Measurements from ENCODE around the gene P4HB.
A peak's percentile ranks its signal among the peaks of the same experiment; 100 is the strongest.

P4HB gene

GRCh38 chr17:81870131-81870980 lies 10.0 kb upstream of the P4HB start:
- TF ChIP-seq CTCF (IDR thresholded peaks at IDR 0.05) = no peak
- peaks cover 17% of the 10 kb centered on the region for H3K4me1 ChIP-seq

GRCh38 chr17:81869221-81870130 lies 9.1 kb upstream of the P4HB start:
- H3K4me3 ChIP-seq (ENCODE audit: low read depth, low read length) = peak overlapping the region; percentile 65
- no peaks in the 10 kb centered on the region for H3K27me3 ChIP-seq (ENCODE audit: control insufficient read depth, insufficient read depth, low read length)
- H3K36me3 ChIP-seq (ENCODE audit: control insufficient read depth, insufficient read depth, low read length) = no peaks in the 10 kb centered on the region
- H3K4me2 ChIP-seq (ENCODE audit: low read length) = peak overlapping the region; percentile 83
- H3K4me1 ChIP-seq = peaks cover 20% of the 10 kb centered on the region
- H3K27ac ChIP-seq = peak overlapping the region; percentile 67
- H3K9ac ChIP-seq = no peak overlapping the region
- H3K9me3 ChIP-seq (ENCODE audit: control insufficient read depth, low read length) = no peaks in the 10 kb centered on the region
- TF ChIP-seq CTCF (IDR thresholded peaks at IDR 0.05) = peak; percentile 91
- H2AFZ ChIP-seq = no peak overlapping the region
- H3K79me2 ChIP-seq = peaks cover 29% of the 10 kb centered on the region

More at GRCh38 chr17:81870131-81870980, 10.0 kb upstream of the P4HB start:
- Histone ChIP-seq H2AFZ (no peak overlapping the region), H3K4me3 (ENCODE audit: low read depth, low read length) (peak overlapping the region; percentile 65), H3K4me2 (ENCODE audit: low read length) (peak overlapping the region; percentile 83), H3K27ac (peak overlapping the region; percentile 67), H3K9me3 (ENCODE audit: control insufficient read depth, low read length) (no peaks in the 10 kb centered on the region), H3K79me2 (peaks cover 24% of the 10 kb centered on the region), H3K27me3 (ENCODE audit: control insufficient read depth, insufficient read depth, low read length) (no peaks in the 10 kb centered on the region), H3K36me3 (ENCODE audit: control insufficient read depth, insufficient read depth, low read length) (no peaks in the 10 kb centered on the region), H3K9ac (peak overlapping the region; percentile 29)

GRCh38 chr17:81868674-81869220 lies 8.4 kb upstream of the P4HB start:
- no peak for TF ChIP-seq CTCF (IDR thresholded peaks at IDR 0.05)
- H2AFZ ChIP-seq = no peak overlapping the region
- no peak overlapping the region for H3K9ac ChIP-seq
- no peaks in the 10 kb centered on the region for H3K27me3 ChIP-seq (ENCODE audit: control insufficient read depth, insufficient read depth, low read length)
- H3K79me2 ChIP-seq = peaks cover 30% of the 10 kb centered on the region
- no peak overlapping the region for H3K27ac ChIP-seq
- peak overlapping the region; percentile 65 for H3K4me3 ChIP-seq (ENCODE audit: low read depth, low read length)
- no peak overlapping the region for H3K4me2 ChIP-seq (ENCODE audit: low read length)
- H3K9me3 ChIP-seq (ENCODE audit: control insufficient read depth, low read length) = no peaks in the 10 kb centered on the region
- no peaks in the 10 kb centered on the region for H3K36me3 ChIP-seq (ENCODE audit: control insufficient read depth, insufficient read depth, low read length)
- H3K4me1 ChIP-seq = peaks cover 20% of the 10 kb centered on the region

GRCh38 chr17:81867991-81868673 lies 7.8 kb upstream of the P4HB start:
- no peaks in the 10 kb centered on the region for H3K27me3 ChIP-seq (ENCODE audit: control insufficient read depth, insufficient read depth, low read length)
- no peak overlapping the region for H3K9ac ChIP-seq
- H3K79me2 ChIP-seq = peaks cover 34% of the 10 kb centered on the region
- H3K4me3 ChIP-seq (ENCODE audit: low read depth, low read length) = no peak overlapping the region
- no peak overlapping the region for H2AFZ ChIP-seq
- peaks cover 20% of the 10 kb centered on the region for H3K4me1 ChIP-seq
- no peak for TF ChIP-seq CTCF (IDR thresholded peaks at IDR 0.05)
- peak overlapping the region; percentile 9 for H3K27ac ChIP-seq
- no peaks in the 10 kb centered on the region for H3K9me3 ChIP-seq (ENCODE audit: control insufficient read depth, low read length)
- no peak overlapping the region for H3K4me2 ChIP-seq (ENCODE audit: low read length)
- no peaks in the 10 kb centered on the region for H3K36me3 ChIP-seq (ENCODE audit: control insufficient read depth, insufficient read depth, low read length)
